Right lobe of liver (tissue), 4 donors: ENCODE measurements around the gene PTH1R.

Source experiments
- CTCF ChIP-seq, 4 donors: fragments of 200-600 bp in 3 of 4; fragments of 450-650 bp in 1 of 4; IDR thresholded peaks; one replicate each; pipeline versions ENCODE4 v1.5.1 to v1.8.0; 2016 to 2022; ENCODE audit warnings: antibody characterized with exemption in 4 of 4, mild to moderate bottlenecking in 2 of 4
- POLR2A ChIP-seq: fragments of 450-650 bp; IDR thresholded peaks from one replicate; pipeline ENCODE4 v1.6.1; 2017; ENCODE audit warnings: antibody characterized with exemption, mild to moderate bottlenecking
- donor health status: DM: no; HTN: no; CAD: no.
- donor health status: DM: no; HTN: no; CAD: no.
- donor health status: DM: no; HTN: yes; CAD: no.

- TF ChIP-seq CTCF (IDR thresholded peaks at IDR 0.05) = no peak
- TF ChIP-seq POLR2A = no peak
These were observed 24.2 kb downstream of the PTH1R start for GRCh38 chr3:46901591-46902187.
